ENCODE results near the gene LRRC75A.

DNA sequence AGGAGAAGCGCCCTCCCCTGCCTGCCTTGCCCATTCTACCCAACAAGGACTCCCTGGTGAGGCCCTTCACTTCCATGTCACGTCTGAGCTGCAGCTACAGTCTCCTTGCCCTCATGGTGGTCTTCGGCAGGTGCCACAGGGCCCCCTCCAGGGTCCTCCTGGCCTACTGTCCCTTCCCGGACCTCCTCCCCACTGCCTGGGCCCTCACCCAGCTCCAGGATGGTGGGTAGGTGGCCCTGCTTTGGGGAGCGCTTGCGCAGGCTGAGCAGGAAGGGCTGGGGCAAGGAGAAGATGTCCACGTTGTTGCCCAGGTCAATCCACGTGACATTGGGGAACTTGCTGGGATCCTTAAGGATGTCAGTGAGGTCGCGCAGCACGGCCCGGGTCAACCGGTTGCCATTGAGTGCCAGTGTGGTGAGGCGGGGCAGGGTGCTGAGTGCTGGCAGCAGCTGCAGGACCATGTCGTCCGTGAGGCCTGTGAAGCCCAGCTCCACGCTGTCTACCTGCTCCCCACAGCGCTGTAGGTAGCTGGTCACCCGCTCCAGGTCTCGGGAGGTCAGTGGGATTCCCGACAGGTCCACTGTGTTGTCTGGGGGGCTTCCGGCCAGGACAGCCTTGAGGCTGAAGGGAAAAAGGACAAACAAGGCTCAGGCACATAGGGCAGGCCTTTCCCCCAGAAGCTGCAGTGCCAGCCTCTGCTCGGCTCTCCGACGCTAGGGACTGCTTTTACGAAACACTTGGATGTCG is 48.3 kb downstream of the LRRC75A start:
- no peak for TF ChIP-seq POLR2A (IDR thresholded peaks at IDR 0.05)
- TF ChIP-seq, protein P1, sequence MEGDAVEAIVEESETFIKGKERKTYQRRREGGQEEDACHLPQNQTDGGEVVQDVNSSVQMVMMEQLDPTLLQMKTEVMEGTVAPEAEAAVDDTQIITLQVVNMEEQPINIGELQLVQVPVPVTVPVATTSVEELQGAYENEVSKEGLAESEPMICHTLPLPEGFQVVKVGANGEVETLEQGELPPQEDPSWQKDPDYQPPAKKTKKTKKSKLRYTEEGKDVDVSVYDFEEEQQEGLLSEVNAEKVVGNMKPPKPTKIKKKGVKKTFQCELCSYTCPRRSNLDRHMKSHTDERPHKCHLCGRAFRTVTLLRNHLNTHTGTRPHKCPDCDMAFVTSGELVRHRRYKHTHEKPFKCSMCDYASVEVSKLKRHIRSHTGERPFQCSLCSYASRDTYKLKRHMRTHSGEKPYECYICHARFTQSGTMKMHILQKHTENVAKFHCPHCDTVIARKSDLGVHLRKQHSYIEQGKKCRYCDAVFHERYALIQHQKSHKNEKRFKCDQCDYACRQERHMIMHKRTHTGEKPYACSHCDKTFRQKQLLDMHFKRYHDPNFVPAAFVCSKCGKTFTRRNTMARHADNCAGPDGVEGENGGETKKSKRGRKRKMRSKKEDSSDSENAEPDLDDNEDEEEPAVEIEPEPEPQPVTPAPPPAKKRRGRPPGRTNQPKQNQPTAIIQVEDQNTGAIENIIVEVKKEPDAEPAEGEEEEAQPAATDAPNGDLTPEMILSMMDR (IDR thresholded peaks at IDR 0.05), result no peak
- TF ChIP-seq POLR2AphosphoS5 (IDR thresholded peaks at IDR 0.05), result no peak
- TF ChIP-seq EP300 (IDR thresholded peaks at IDR 0.05), result no peak
